ENCODE data around the gene MPP2.

DNA sequence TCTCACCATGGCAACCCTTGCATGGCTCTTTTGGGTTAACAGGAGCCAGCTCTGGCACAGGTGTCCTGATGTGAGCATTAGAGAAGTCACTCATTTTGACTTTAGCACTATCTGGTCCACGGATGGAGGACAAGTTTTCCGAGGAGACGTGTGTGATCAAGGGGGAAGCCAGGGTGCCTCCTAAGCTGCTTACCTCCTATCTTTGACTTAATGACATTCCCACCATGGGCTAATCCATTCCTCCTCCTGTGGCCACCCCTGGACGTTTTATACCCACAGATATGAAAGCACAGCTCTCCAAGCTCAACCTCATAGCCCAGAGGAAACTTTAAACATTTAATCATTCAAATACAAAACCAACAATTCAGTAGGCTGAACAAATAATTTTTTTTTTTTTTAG, 18.8 kb downstream of the MPP2 start:
- TF ChIP-seq STAG1 (CRISPR knock-in tag; IDR thresholded peaks at IDR 0.05), result no peak
- no peak for TF ChIP-seq CTCF (CRISPR knock-in tag; IDR thresholded peaks at IDR 0.05)
- TF ChIP-seq, protein P1, sequence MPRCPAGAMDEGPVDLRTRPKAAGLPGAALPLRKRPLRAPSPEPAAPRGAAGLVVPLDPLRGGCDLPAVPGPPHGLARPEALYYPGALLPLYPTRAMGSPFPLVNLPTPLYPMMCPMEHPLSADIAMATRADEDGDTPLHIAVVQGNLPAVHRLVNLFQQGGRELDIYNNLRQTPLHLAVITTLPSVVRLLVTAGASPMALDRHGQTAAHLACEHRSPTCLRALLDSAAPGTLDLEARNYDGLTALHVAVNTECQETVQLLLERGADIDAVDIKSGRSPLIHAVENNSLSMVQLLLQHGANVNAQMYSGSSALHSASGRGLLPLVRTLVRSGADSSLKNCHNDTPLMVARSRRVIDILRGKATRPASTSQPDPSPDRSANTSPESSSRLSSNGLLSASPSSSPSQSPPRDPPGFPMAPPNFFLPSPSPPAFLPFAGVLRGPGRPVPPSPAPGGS (CRISPR knock-in tag; IDR thresholded peaks at IDR 0.05), result no peak
- TF ChIP-seq KLF16 (CRISPR knock-in tag; IDR thresholded peaks at IDR 0.05), result no peak
- TF ChIP-seq ZNF747 (CRISPR knock-in tag; IDR thresholded peaks at IDR 0.05; ENCODE audit: borderline replicate concordance), result no peak

Data from HepG2 (cell line).